Heart right ventricle (tissue), 12 donors: ENCODE data around the gene ARHGEF16. TPM values are rescaled to one million over a fixed set of nuclear protein-coding genes. Genes with fewer than 3 reads are reported as not detected.

Experiments
- polyA plus RNA-seq, 2 donors: library from polyadenylated mRNA; stranded (reverse); fragments of 200-250 nt; gene quantifications; one replicate each; pipeline ENCODE4 v1.2.3, GENCODE V29; 2013
- total RNA-seq, 10 donors: library from RNA; stranded (reverse); fragmentation: NEBNext Ultra II Directional in 3 of 10; extraction: Animal tissue kit (Norgen Biotek cat#: 25700) in 3 of 10; gene quantifications; one replicate each; pipeline versions ENCODE4 v1.2.1 to v1.2.4, GENCODE V29; 2021 to 2023
- donor health status: ischemic (EF 13 %, LVEDD 7.1; RV severe dilation, severe dysfunction).
- donor health status: healthy with polysubstance abuse.
- donor health status: DM: no; HTN: yes; CAD: no.
- donor health status: DM: no; HTN: no; CAD: no.
- donor health status: ischemic (EF 25% LVEDD 6.9; RV normal size, moderate dysfunction).
- donor health status: ischemic (EF 25% LVEDD 5.7; RV mildly dilated, moderate dysfunction).
- donor health status: healthy.
- donor health status: nonischemic (EF 11% LVEDD 7.7; RV severe dilation, severe dysfunction).
- donor health status: DM: yes; HTN: yes; CAD: no.
- donor health status: PGD.
- donor health status: ischemic (EF 29% LVEDD 5.4; RV normal size, mild dysfunction).
- donor health status: nonischemic (EF 23%, LVEDD 6.1; RV moderate dilation, normal function).

ARHGEF16 gene
- total and polyA plus RNA-seq, 12 donors: 0.17 to 1.1 (median 0.40) TPM

Other genes with a start within 250 kb of the ARHGEF16 start
- 10 to 100 TPM in 1 of 10 donors, 1 to 10 TPM in 9; 1.8 to 14.1 (median 7.1) TPM for gene MEGF6, start 156.8 kb downstream of the ARHGEF16 start, total RNA-seq
- gene MEGF6, start 156.8 kb downstream of the ARHGEF16 start, polyA plus RNA-seq: 1 to 10 TPM; 2.9 to 7.6 TPM
- gene TPRG1L, start 170.3 kb downstream of the ARHGEF16 start, total RNA-seq: 10 to 100 TPM; 42.6 to 60.7 (median 51.3) TPM
- gene TPRG1L, start 170.3 kb downstream of the ARHGEF16 start, polyA plus RNA-seq: 10 to 100 TPM; 15.1 to 34.8 TPM
- gene WRAP73, start 195.4 kb downstream of the ARHGEF16 start, total RNA-seq: 10 to 100 TPM in 5 of 10 donors, 1 to 10 TPM in 5; 7.5 to 12.9 (median 10.1) TPM
- gene WRAP73, start 195.4 kb downstream of the ARHGEF16 start, polyA plus RNA-seq: 10 to 100 TPM; 12.3 to 16.5 TPM
- gene TP73, start 197.9 kb downstream of the ARHGEF16 start, total RNA-seq: under 1 TPM in 4 of 10 donors, not detected in 6; 0.15 to 0.58 (median 0.22) TPM
- under 1 TPM in 1 of 2 donors, not detected in 1; 0.03 TPM for gene TP73, start 197.9 kb downstream of the ARHGEF16 start, polyA plus RNA-seq